Endothelial cell of umbilical vein (primary cell): ENCODE measurements around the gene RAI2. TPM values are rescaled to one million over a fixed set of nuclear protein-coding genes. Genes with fewer than 3 reads are reported as not detected.

Experiments
- BruUV-seq: library from RNA; stranded (reverse); fragments of 400-500 nt; replicated peaks from 2 replicates; lab custom pipeline; 2021; lab: Mats Ljungman, UMichigan
- CTCF ChIA-PET: fragments of 300-600, 350-600 bp; sonication (Branson Sonifier 250); formaldehyde crosslinking; loops from one replicate; lab custom pipeline; 2021; ENCODE audit warnings: antibody characterized with exemption, inconsistent platforms; lab: Charles Lee
- POLR2A ChIA-PET: fragments of 300-600, 350-600 bp; sonication (Branson Sonifier 250); formaldehyde crosslinking; loops from one replicate; lab custom pipeline; 2021; ENCODE audit warnings: antibody characterized with exemption, inconsistent platforms; lab: Charles Lee
- DNase-seq: peaks from one replicate; pipeline ENCODE4 v3.0.0-alpha.2; 2011; ENCODE audit warnings: low read depth, low spot score
- FAIRE-seq: peaks from 2 replicates; lab custom pipeline; 2011; peaks lifted over from hg19 to GRCh38; lab: Jason Lieb, UNC
- H2AFZ ChIP-seq: 2 replicates; pipeline ENCODE4 v1.6.0; 2012; ENCODE audit warnings: low read depth, low read length, control low read depth, inconsistent platforms
- H3K27ac ChIP-seq: 2 replicates; pipeline ENCODE4 v1.5.1; 2011; ENCODE audit warnings: low read depth, mild to moderate bottlenecking, control low read depth, low read length, moderate library complexity; ENCODE audit not compliant: insufficient read depth
- H3K27me3 ChIP-seq, 2 experiments: 2 replicates each; pipeline versions ENCODE4 v1.6.0 to v1.6.1; 2011; ENCODE audit warnings: low read length in 2 of 2, mixed read lengths in 1 of 2; ENCODE audit not compliant: control insufficient read depth in 2 of 2, insufficient read depth in 2 of 2
- H3K36me3 ChIP-seq, 2 experiments: 2 replicates in 1 of 2; 3 replicates in 1 of 2; pipeline ENCODE4 v1.5.1; 2011; ENCODE audit warnings: low read length in 2 of 2, mild to moderate bottlenecking in 1 of 2, moderate library complexity in 1 of 2; ENCODE audit not compliant: control insufficient read depth in 2 of 2, insufficient read depth in 2 of 2; ENCODE audit errors: extremely low read depth in 1 of 2
- H3K4me1 ChIP-seq: 3 replicates; pipeline ENCODE4 v1.5.1; 2011; ENCODE audit warnings: mild to moderate bottlenecking, low read length; ENCODE audit not compliant: control insufficient read depth, insufficient read depth; ENCODE audit errors: extremely low read depth
- H3K4me2 ChIP-seq: 2 replicates; pipeline ENCODE4 v1.6.1; 2011; ENCODE audit warnings: low read length, control low read depth, mixed read lengths; ENCODE audit not compliant: insufficient read depth
- H3K4me3 ChIP-seq, 3 experiments: fragments of 200-600 bp in 1 of 3; sonication (generic), shearing (Covaris generic) in 1 of 3; replicated peaks in 1 of 3; 2 replicates each; pipeline ENCODE4 v1.5.1; 2011 to 2016; ENCODE audit warnings: control low read depth in 3 of 3, low read length in 3 of 3, mild to moderate bottlenecking in 2 of 3, inconsistent platforms in 1 of 3, low read depth in 1 of 3, moderate library complexity in 1 of 3; ENCODE audit not compliant: insufficient read depth in 1 of 3
- H3K79me2 ChIP-seq: 2 replicates; pipeline ENCODE4 v1.6.0; 2012; ENCODE audit warnings: low read length, inconsistent platforms; ENCODE audit not compliant: control insufficient read depth, insufficient read depth
- H3K9ac ChIP-seq: replicated peaks from 2 replicates; pipeline ENCODE3; 2011; ENCODE audit warnings: low read length, control low read depth; ENCODE audit not compliant: insufficient read depth; ENCODE audit errors: extremely low read depth
- H3K9me1 ChIP-seq: replicated peaks from 3 replicates; pipeline ENCODE4 v1.6.0; 2011; ENCODE audit warnings: mild to moderate bottlenecking, low read length; ENCODE audit not compliant: control insufficient read depth, insufficient read depth; ENCODE audit errors: extremely low read depth
- H3K9me3 ChIP-seq: replicated peaks from 2 replicates; pipeline ENCODE4 v1.5.1; 2012; ENCODE audit warnings: low read length, inconsistent platforms; ENCODE audit not compliant: control insufficient read depth, insufficient read depth
- H4K20me1 ChIP-seq: replicated peaks from 2 replicates; pipeline ENCODE3; 2011; ENCODE audit warnings: mild to moderate bottlenecking, low read length; ENCODE audit not compliant: control insufficient read depth, insufficient read depth; ENCODE audit errors: extremely low read depth
- CTCF ChIP-seq, 2 donors: IDR thresholded peaks; 1 replicate in 1 of 2; 2 replicates in 1 of 2; pipeline ENCODE4 v1.5.1; 2011; ENCODE audit warnings: low read length in 2 of 2, mild to moderate bottlenecking in 2 of 2, moderate library complexity in 2 of 2, control low read depth in 1 of 2, inconsistent platforms in 1 of 2, low read depth in 1 of 2; ENCODE audit not compliant: insufficient read depth in 1 of 2; ENCODE audit errors: extremely low read depth in 1 of 2
- EZH2 ChIP-seq: IDR thresholded peaks from 2 replicates; pipeline ENCODE4 v1.6.1; 2012; ENCODE audit warnings: borderline replicate concordance, low read depth, mild to moderate bottlenecking, moderate library complexity, low read length, inconsistent platforms; ENCODE audit not compliant: severe bottlenecking
- FOS ChIP-seq: IDR thresholded peaks from 2 replicates; pipeline ENCODE4 v1.6.1; 2011; ENCODE audit warnings: mild to moderate bottlenecking, low read length, moderate library complexity, borderline replicate concordance; ENCODE audit not compliant: insufficient read depth
- GATA2 ChIP-seq: IDR thresholded peaks from 2 replicates; pipeline ENCODE4 v1.7.0; 2011; ENCODE audit warnings: low read depth, mild to moderate bottlenecking, moderate library complexity, mixed read lengths, low read length; ENCODE audit not compliant: insufficient read length, insufficient read depth
- JUN ChIP-seq: IDR thresholded peaks from 2 replicates; pipeline ENCODE4 v1.6.1; 2011; ENCODE audit warnings: borderline replicate concordance, low read depth; ENCODE audit not compliant: insufficient read length, insufficient read depth
- MAX ChIP-seq: IDR thresholded peaks from 2 replicates; pipeline ENCODE4 v1.6.1; 2011; ENCODE audit not compliant: insufficient read depth, insufficient read length
- MYC ChIP-seq: IDR thresholded peaks from one replicate; pipeline ENCODE4 v1.6.1; 2011; ENCODE audit warnings: mild to moderate bottlenecking, low read depth, low read length
- dilution Hi-C: fragments of 300-500 bp; cut with MboI; formaldehyde crosslinking; loops from one replicate; pipeline ENCODE4 v1.15.0; 2019; ENCODE audit warnings: low sequenced_read_pairs; ENCODE audit not compliant: extremely low pct_ligation_motif_present
- intact Hi-C: fragments of 100-400 bp; cut with micrococcal nuclease; formaldehyde crosslinking; loops from one replicate; pipeline ENCODE4 v1.10.0; 2022
- polyA plus RNA-seq, 4 experiments: library from polyadenylated mRNA; depleted of rRNA in 3 of 4; stranded (reverse) in 3 of 4; unstranded in 1 of 4; fragments of >200 nt; gene quantifications; 2 replicates each; pipeline versions ENCODE4 v1.2.1 to v1.2.3, GENCODE V29; 2011 to 2012; ENCODE audit warnings: missing spikeins in 1 of 4
- total RNA-seq: library from RNA; stranded (reverse); gene quantifications from 2 replicates; pipeline ENCODE4 v1.2.3, GENCODE V29; 2021

The RAI2 gene
- total and polyA plus RNA-seq, 2 donors (not counting 3 experiments of a cell fraction or from before 2014, with no cell fraction given), result 0.19 to 0.91 TPM

- no peak overlapping the region for H2AFZ ChIP-seq
- intact Hi-C loops, result no loop called here
- no peak overlapping the region for H3K4me2 ChIP-seq
- no peaks in the 10 kb centered on the region for H3K27me3 ChIP-seq
- CTCF ChIA-PET, result no interaction called here
- no peak overlapping the region for H3K27ac ChIP-seq
- no peak overlapping the region for H3K4me3 ChIP-seq
- dilution Hi-C loops, result no loop called here
- H3K9me3 ChIP-seq, result no peaks in the 10 kb centered on the region
- TF ChIP-seq GATA2 (no peak), MAX (no peak)
- no peaks in the 10 kb centered on the region for H3K36me3 ChIP-seq
- H3K9ac ChIP-seq, result no peak overlapping the region
- FAIRE-seq (no peak), DNase-seq (no peak)
- no TSS peak for BruUV-seq
- H3K79me2 ChIP-seq, result no peaks in the 10 kb centered on the region
- no peaks in the 10 kb centered on the region for H4K20me1 ChIP-seq
- no peaks in the 10 kb centered on the region for H3K9me1 ChIP-seq
- POLR2A ChIA-PET, result no interaction called here
- no peaks in the 10 kb centered on the region for H3K4me1 ChIP-seq
Measured at GRCh38 chrX:17818726-17819125, 42.4 kb downstream of the RAI2 start.

GRCh38 chrX:17817251-17817650 is 43.8 kb downstream of the RAI2 start:
- Histone ChIP-seq H3K4me2 (no peak overlapping the region), H3K79me2 (no peaks in the 10 kb centered on the region), H3K9ac (no peak overlapping the region), H4K20me1 (no peaks in the 10 kb centered on the region), H2AFZ (no peak overlapping the region), H3K27ac (no peak overlapping the region), H3K27me3 (no peaks in the 10 kb centered on the region), H3K9me1 (no peaks in the 10 kb centered on the region), H3K4me3 (no peak overlapping the region), H3K4me1 (no peaks in the 10 kb centered on the region), H3K36me3 (no peaks in the 10 kb centered on the region), H3K9me3 (no peaks in the 10 kb centered on the region)
- ChIA-PET POLR2A (no interaction called here), CTCF (no interaction called here)
- intact Hi-C loops, result no loop called here
- BruUV-seq, result no TSS peak
- no peak for FAIRE-seq
- DNase-seq, result no peak
- TF ChIP-seq EZH2 (no peak), FOS (no peak), CTCF (IDR thresholded peaks at IDR 0.05; ENCODE audit: extremely low read depth in 1 of 2, insufficient read depth in 1 of 2, low read depth in 1 of 2, low read length in 2 of 2) (no peak), JUN (no peak), MYC (no peak), MAX (no peak)
- dilution Hi-C loops, result no loop called here
